ENCODE measurements around the gene GDF2.

Gene GDF2

GRCh38 chr10:47289921-47290320 is 32.3 kb upstream of the GDF2 start:
- no peak for TF ChIP-seq CTCF (IDR thresholded peaks at IDR 0.05; ENCODE audit: low read depth, low read length, missing control alignments)
- DNase-seq (ENCODE audit: extremely low read depth, low read depth) = no peak
- H3K4me3 ChIP-seq (replicated peaks; ENCODE audit: low read depth, low read length) = no peak overlapping the region

GRCh38 chr10:47290338-47290737 is 31.9 kb upstream of the GDF2 start:
- no peak for DNase-seq (ENCODE audit: extremely low read depth, low read depth)
- H3K4me3 ChIP-seq (replicated peaks; ENCODE audit: low read depth, low read length) = no peak overlapping the region
- no peak for TF ChIP-seq CTCF (IDR thresholded peaks at IDR 0.05; ENCODE audit: low read depth, low read length, missing control alignments)

- TF ChIP-seq CTCF (IDR thresholded peaks at IDR 0.05; ENCODE audit: low read depth, low read length, missing control alignments) = no peak
- DNase-seq (ENCODE audit: extremely low read depth, low read depth) = no peak
- H3K4me3 ChIP-seq (replicated peaks; ENCODE audit: low read depth, low read length) = no peak overlapping the region
These were observed 30.6 kb upstream of the GDF2 start for GRCh38 chr10:47291682-47292081.

- DNase-seq (ENCODE audit: extremely low read depth, low read depth) = no peak
- no peak overlapping the region for H3K4me3 ChIP-seq (replicated peaks; ENCODE audit: low read depth, low read length)
- TF ChIP-seq CTCF (IDR thresholded peaks at IDR 0.05; ENCODE audit: low read depth, low read length, missing control alignments) = no peak
These were observed 28.2 kb upstream of the GDF2 start for GRCh38 chr10:47294057-47294456.

- no peak overlapping the region for H3K4me3 ChIP-seq (replicated peaks; ENCODE audit: low read depth, low read length)
- no peak for DNase-seq (ENCODE audit: extremely low read depth, low read depth)
- no peak for TF ChIP-seq CTCF (IDR thresholded peaks at IDR 0.05; ENCODE audit: low read depth, low read length, missing control alignments)
These were observed 27.8 kb upstream of the GDF2 start for GRCh38 chr10:47294501-47294900.

- no peak overlapping the region for H3K4me3 ChIP-seq (replicated peaks; ENCODE audit: low read depth, low read length)
- no peak for TF ChIP-seq CTCF (IDR thresholded peaks at IDR 0.05; ENCODE audit: low read depth, low read length, missing control alignments)
- DNase-seq (ENCODE audit: extremely low read depth, low read depth) = no peak
These were observed 26.8 kb upstream of the GDF2 start for GRCh38 chr10:47295411-47295810.

GRCh38 chr10:47296156-47296894 is 25.9 kb upstream of the GDF2 start:
- no peak overlapping the region for H3K4me3 ChIP-seq (replicated peaks; ENCODE audit: low read depth, low read length)
- no peak for TF ChIP-seq CTCF (IDR thresholded peaks at IDR 0.05; ENCODE audit: low read depth, low read length, missing control alignments)
- DNase-seq (ENCODE audit: extremely low read depth, low read depth) = no peak

Data from HFF-Myc (cell line).